SK-N-SH treated with all-trans-retinoic acid at 6 μM for 48 hours (cell line): ENCODE measurements around the gene VPS13C.
"Not testable (repeated sequence)": the region's sequence is repeated elsewhere in the genome, so short reads cannot be mapped to it uniquely, and the experiment has no call there.

Experiments
- ATAC-seq: fragments of 200-7000 bp; cut with Tn5 transposase; 3 replicates; pipeline ENCODE4 v1.9.1; 2020; ENCODE audit warnings: mild to moderate bottlenecking, moderate library complexity
- ARNTL ChIP-seq: fragments of 450-650 bp; formaldehyde crosslinking; IDR thresholded peaks from 2 replicates; pipeline ENCODE4 v1.5.0; 2020; ENCODE audit warnings: low read depth, mild to moderate bottlenecking, moderate library complexity, borderline replicate concordance
- BACH2 ChIP-seq: fragments of 250-450 bp; sonication (Bioruptor Pico); IDR thresholded peaks from 2 replicates; pipeline ENCODE4 v1.9.0; 2021; ENCODE audit warnings: mild to moderate bottlenecking, borderline replicate concordance
- CSDC2 ChIP-seq: fragments of 250-450 bp; sonication (Bioruptor Pico); IDR thresholded peaks from 2 replicates; pipeline ENCODE4 v1.5.0; 2020; ENCODE audit warnings: mild to moderate bottlenecking, moderate library complexity
- ESRRG ChIP-seq: fragments of 250-450 bp; sonication (Bioruptor Pico); IDR thresholded peaks from 2 replicates; pipeline ENCODE4 v1.6.1; 2021; ENCODE audit warnings: mild to moderate bottlenecking
- GLIS3 ChIP-seq: fragments of 250-450 bp; sonication (Bioruptor Pico); IDR thresholded peaks from 2 replicates; pipeline ENCODE4 v1.5.0; 2020; ENCODE audit warnings: mild to moderate bottlenecking, moderate library complexity
- ISL1 ChIP-seq: fragments of 250-450 bp; sonication (Bioruptor Pico); IDR thresholded peaks from 2 replicates; pipeline ENCODE4 v2.1.2; 2022; ENCODE audit warnings: mild to moderate bottlenecking, moderate library complexity
- PPARA ChIP-seq: fragments of 250-450 bp; sonication (Bioruptor Pico); IDR thresholded peaks from 2 replicates; pipeline ENCODE4 v1.5.0; 2020; ENCODE audit warnings: mild to moderate bottlenecking, borderline replicate concordance
- SNAI2 ChIP-seq: fragments of 250-450 bp; sonication (Bioruptor Pico); IDR thresholded peaks from 2 replicates; pipeline ENCODE4 v1.5.0; 2020; ENCODE audit warnings: mild to moderate bottlenecking, moderate library complexity
- TCF4 ChIP-seq: fragments of 250-450 bp; sonication (Bioruptor Pico); IDR thresholded peaks from 2 replicates; pipeline ENCODE4 v1.8.0; 2021; ENCODE audit warnings: mild to moderate bottlenecking, moderate library complexity, borderline replicate concordance
- TOX ChIP-seq: fragments of 250-450 bp; sonication (Bioruptor Pico); IDR thresholded peaks from 2 replicates; pipeline ENCODE4 v1.8.0; 2021; ENCODE audit warnings: mild to moderate bottlenecking, moderate library complexity, borderline replicate concordance
- ZC3H10 ChIP-seq: fragments of 250-450 bp; sonication (Bioruptor Pico); IDR thresholded peaks from 2 replicates; pipeline ENCODE4 v1.5.1; 2021; ENCODE audit warnings: mild to moderate bottlenecking, moderate library complexity
- ZFP3 ChIP-seq: fragments of 250-450 bp; sonication (Bioruptor Pico); IDR thresholded peaks from 2 replicates; pipeline ENCODE4 v1.5.0; 2020; ENCODE audit warnings: mild to moderate bottlenecking, moderate library complexity
- ZFP30 ChIP-seq: fragments of 450-650 bp; formaldehyde crosslinking; IDR thresholded peaks from 2 replicates; pipeline ENCODE4 v1.5.0; 2022; ENCODE audit warnings: mild to moderate bottlenecking, moderate library complexity
- ZNF565 ChIP-seq: fragments of 450-650 bp; formaldehyde crosslinking; conservative IDR thresholded peaks from 2 replicates; pipeline ENCODE4 v1.5.0; 2020; ENCODE audit warnings: low read depth, mild to moderate bottlenecking, moderate library complexity
- ZNF70 ChIP-seq: fragments of 450-650 bp; formaldehyde crosslinking; IDR thresholded peaks from 2 replicates; pipeline ENCODE4 v1.5.0; 2020; ENCODE audit warnings: mild to moderate bottlenecking, moderate library complexity
- ZNF8 ChIP-seq: fragments of 450-650 bp; formaldehyde crosslinking; IDR thresholded peaks from 2 replicates; pipeline ENCODE4 v1.5.0; 2020; ENCODE audit warnings: mild to moderate bottlenecking, moderate library complexity
- TF ChIP-seq, protein P1 (sequence below): fragments of 250-450 bp; sonication (Bioruptor Pico); IDR thresholded peaks from 2 replicates; pipeline ENCODE4 v1.5.1; 2021; ENCODE audit warnings: mild to moderate bottlenecking, moderate library complexity
- TF ChIP-seq, protein P2 (sequence below): fragments of 250-450 bp; sonication (Bioruptor Pico); IDR thresholded peaks from 2 replicates; pipeline ENCODE4 v1.5.1; 2020; ENCODE audit warnings: low read depth, mild to moderate bottlenecking, moderate library complexity
- TF ChIP-seq, protein P3 (sequence below): fragments of 250-450 bp; sonication (Bioruptor Pico); IDR thresholded peaks from 2 replicates; pipeline ENCODE4 v1.8.0; 2021; ENCODE audit warnings: low read depth, mild to moderate bottlenecking, moderate library complexity, borderline replicate concordance
- TF ChIP-seq, protein P4 (sequence below): fragments of 250-450 bp; sonication (Bioruptor Pico); IDR thresholded peaks from 2 replicates; pipeline ENCODE4 v1.5.0; 2020; ENCODE audit warnings: mild to moderate bottlenecking, moderate library complexity

The VPS13C gene

DNA sequence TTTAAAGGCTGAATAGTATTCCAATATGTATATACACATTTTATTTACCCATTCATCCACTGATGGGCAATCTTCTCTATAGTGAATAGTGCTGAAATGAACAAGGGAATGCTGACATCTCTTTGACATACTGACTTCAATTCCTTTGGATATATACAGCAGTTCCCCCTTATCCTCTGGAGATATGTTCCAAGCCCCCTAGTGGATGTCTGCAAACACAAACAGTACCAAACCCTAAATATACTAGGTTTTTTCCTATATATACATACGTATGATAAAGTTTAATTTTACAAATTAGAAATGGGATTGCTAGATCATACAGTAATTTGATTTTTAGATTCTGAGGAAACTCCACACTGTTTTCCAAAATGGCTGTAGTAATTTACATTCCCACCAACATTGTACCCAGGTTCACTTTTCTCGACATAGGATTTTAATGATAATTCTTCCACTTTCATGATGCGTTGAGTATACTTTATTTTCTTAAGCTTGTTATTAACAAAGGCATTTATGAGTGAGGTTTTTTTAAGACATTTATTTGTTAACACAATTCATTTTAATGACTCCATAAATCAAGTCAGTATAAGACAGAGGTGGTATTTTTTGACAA, 38.2 kb downstream of the VPS13C start:
- ATAC-seq = no peak
- TF ChIP-seq, protein P1, sequence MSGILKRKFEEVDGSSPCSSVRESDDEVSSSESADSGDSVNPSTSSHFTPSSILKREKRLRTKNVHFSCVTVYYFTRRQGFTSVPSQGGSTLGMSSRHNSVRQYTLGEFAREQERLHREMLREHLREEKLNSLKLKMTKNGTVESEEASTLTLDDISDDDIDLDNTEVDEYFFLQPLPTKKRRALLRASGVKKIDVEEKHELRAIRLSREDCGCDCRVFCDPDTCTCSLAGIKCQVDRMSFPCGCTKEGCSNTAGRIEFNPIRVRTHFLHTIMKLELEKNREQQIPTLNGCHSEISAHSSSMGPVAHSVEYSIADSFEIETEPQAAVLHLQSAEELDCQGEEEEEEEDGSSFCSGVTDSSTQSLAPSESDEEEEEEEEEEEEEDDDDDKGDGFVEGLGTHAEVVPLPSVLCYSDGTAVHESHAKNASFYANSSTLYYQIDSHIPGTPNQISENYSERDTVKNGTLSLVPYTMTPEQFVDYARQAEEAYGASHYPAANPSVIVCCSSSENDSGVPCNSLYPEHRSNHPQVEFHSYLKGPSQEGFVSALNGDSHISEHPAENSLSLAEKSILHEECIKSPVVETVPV (CRISPR knock-in tag) = no peak
- TF ChIP-seq CSDC2 (CRISPR knock-in tag) = no peak
- TF ChIP-seq PPARA = no peak
- TF ChIP-seq ZFP3 = no peak
- no peak for TF ChIP-seq GLIS3 (CRISPR knock-in tag)
- no peak for TF ChIP-seq ZC3H10 (CRISPR knock-in tag)
- TF ChIP-seq ISL1 (CRISPR knock-in tag) = no peak

DNA sequence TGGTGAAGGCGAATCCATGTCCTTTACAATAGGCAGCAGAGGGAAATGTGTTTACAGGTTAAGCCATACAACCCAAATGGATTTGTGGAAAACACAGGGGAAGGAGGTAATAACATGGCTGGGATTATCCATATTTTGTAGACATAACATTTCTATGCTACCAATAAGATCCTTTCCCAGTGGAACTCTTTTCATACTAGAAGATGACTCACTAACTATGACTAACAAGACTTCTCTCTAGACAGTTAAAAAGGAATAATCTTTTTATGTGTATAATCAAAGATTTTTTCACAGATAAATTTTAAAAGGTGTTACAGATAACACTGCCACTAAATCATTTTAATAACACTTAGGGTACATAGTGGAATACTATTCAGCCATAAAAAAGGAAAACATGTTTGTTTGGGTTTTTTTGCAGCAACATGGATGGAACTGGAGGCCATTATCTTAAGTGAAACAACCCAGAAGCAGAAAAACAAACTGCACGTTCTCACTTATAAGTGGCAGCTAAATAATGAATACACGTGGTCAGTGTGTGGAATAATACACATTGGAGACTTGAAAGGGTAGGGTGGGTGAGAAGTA, 39.6 kb downstream of the VPS13C start:
- no peak for ATAC-seq
- TF ChIP-seq, protein P1 (CRISPR knock-in tag) = no peak
- TF ChIP-seq, protein P2, sequence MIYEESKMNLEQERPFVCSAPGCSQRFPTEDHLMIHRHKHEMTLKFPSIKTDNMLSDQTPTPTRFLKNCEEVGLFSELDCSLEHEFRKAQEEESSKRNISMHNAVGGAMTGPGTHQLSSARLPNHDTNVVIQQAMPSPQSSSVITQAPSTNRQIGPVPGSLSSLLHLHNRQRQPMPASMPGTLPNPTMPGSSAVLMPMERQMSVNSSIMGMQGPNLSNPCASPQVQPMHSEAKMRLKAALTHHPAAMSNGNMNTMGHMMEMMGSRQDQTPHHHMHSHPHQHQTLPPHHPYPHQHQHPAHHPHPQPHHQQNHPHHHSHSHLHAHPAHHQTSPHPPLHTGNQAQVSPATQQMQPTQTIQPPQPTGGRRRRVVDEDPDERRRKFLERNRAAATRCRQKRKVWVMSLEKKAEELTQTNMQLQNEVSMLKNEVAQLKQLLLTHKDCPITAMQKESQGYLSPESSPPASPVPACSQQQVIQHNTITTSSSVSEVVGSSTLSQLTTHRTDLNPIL (CRISPR knock-in tag) = no peak
- no peak for TF ChIP-seq ZNF8 (CRISPR knock-in tag)
- TF ChIP-seq, all 23 proteins: peak for 0

DNA sequence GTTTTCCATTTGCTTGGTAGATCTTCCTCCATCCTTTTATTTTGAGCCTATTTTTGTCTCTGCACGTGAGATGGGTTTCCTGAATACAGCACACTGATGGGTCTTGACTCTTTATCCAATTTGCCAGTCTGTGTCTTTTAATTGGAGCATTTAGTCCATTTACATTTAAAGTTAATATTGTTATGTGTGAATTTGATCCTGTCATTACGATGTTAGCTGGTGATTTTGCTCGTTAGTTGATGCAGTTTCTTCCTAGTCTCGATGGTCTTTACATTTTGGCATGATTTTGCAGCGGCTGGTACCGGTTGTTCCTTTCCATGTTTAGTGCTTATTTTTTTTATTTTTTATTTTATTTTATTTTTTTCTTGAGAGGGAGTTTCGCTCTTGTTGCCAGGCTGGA, 54.9 kb downstream of the VPS13C start:
- not testable (repeated sequence) for ATAC-seq

DNA sequence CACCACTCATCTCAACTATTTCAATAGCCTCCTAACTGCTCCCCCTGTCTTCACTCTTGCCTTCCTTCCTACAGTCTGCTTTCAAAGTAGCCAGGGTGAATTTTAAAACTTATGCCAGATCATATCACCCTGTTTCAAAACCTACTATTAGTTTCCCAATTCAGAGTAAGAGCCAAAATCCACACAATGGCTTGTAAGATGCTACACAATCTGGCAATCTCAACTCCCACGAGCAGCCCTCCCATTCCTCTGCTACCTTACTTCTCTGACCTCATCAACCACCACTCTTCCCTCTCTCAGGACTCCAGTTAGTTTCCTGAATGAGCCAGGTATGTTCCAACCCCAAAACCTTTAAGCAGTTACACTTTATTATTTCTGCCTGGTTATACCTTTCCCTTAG, 62.5 kb downstream of the VPS13C start:
- no peak for TF ChIP-seq ISL1 (CRISPR knock-in tag)
- no peak for TF ChIP-seq ESRRG
- TF ChIP-seq CSDC2 (CRISPR knock-in tag) = no peak
- TF ChIP-seq TOX (CRISPR knock-in tag) = no peak
- no peak for TF ChIP-seq ZNF70
- TF ChIP-seq, protein P2 (CRISPR knock-in tag) = no peak
- TF ChIP-seq, protein P1 (CRISPR knock-in tag) = no peak
- no peak for TF ChIP-seq ZFP30 (CRISPR knock-in tag)
- no peak for TF ChIP-seq SNAI2
- no peak for TF ChIP-seq ARNTL (CRISPR knock-in tag)
- TF ChIP-seq ZFP3 = no peak
- TF ChIP-seq, protein P3, sequence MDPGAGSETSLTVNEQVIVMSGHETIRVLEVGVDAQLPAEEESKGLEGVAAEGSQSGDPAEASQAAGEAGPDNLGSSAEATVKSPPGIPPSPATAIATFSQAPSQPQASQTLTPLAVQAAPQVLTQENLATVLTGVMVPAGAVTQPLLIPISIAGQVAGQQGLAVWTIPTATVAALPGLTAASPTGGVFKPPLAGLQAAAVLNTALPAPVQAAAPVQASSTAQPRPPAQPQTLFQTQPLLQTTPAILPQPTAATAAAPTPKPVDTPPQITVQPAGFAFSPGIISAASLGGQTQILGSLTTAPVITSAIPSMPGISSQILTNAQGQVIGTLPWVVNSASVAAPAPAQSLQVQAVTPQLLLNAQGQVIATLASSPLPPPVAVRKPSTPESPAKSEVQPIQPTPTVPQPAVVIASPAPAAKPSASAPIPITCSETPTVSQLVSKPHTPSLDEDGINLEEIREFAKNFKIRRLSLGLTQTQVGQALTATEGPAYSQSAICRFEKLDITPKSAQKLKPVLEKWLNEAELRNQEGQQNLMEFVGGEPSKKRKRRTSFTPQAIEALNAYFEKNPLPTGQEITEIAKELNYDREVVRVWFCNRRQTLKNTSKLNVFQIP (CRISPR knock-in tag) = no peak
- no peak for TF ChIP-seq TCF4 (CRISPR knock-in tag)
- TF ChIP-seq, protein P4, sequence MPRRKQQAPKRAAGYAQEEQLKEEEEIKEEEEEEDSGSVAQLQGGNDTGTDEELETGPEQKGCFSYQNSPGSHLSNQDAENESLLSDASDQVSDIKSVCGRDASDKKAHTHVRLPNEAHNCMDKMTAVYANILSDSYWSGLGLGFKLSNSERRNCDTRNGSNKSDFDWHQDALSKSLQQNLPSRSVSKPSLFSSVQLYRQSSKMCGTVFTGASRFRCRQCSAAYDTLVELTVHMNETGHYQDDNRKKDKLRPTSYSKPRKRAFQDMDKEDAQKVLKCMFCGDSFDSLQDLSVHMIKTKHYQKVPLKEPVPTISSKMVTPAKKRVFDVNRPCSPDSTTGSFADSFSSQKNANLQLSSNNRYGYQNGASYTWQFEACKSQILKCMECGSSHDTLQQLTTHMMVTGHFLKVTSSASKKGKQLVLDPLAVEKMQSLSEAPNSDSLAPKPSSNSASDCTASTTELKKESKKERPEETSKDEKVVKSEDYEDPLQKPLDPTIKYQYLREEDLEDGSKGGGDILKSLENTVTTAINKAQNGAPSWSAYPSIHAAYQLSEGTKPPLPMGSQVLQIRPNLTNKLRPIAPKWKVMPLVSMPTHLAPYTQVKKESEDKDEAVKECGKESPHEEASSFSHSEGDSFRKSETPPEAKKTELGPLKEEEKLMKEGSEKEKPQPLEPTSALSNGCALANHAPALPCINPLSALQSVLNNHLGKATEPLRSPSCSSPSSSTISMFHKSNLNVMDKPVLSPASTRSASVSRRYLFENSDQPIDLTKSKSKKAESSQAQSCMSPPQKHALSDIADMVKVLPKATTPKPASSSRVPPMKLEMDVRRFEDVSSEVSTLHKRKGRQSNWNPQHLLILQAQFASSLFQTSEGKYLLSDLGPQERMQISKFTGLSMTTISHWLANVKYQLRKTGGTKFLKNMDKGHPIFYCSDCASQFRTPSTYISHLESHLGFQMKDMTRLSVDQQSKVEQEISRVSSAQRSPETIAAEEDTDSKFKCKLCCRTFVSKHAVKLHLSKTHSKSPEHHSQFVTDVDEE = no peak
- TF ChIP-seq ZNF565 (CRISPR knock-in tag) = no peak
- TF ChIP-seq BACH2 (CRISPR knock-in tag) = no peak

More for the DNA sequence above, 62.5 kb downstream of the VPS13C start:
- ATAC-seq = no peak
